Measurements from ENCODE around the gene ETV6.

Gene ETV6

GRCh38 chr12:11697670-11698387, 48.4 kb downstream of the ETV6 start:
- no peak for TF ChIP-seq CTCF (IDR thresholded peaks at IDR 0.05)

GRCh38 chr12:11698729-11699128, 49.3 kb downstream of the ETV6 start:
- no peak for TF ChIP-seq CTCF (IDR thresholded peaks at IDR 0.05)

GRCh38 chr12:11701433-11701832, 52.0 kb downstream of the ETV6 start:
- no peak for TF ChIP-seq CTCF (IDR thresholded peaks at IDR 0.05)

GRCh38 chr12:11702959-11703358, 53.5 kb downstream of the ETV6 start:
- TF ChIP-seq CTCF (IDR thresholded peaks at IDR 0.05): no peak

- no peak for TF ChIP-seq CTCF (IDR thresholded peaks at IDR 0.05)
Measured at GRCh38 chr12:11703378-11703777, 53.9 kb downstream of the ETV6 start.

- TF ChIP-seq CTCF (IDR thresholded peaks at IDR 0.05): no peak
Measured at GRCh38 chr12:11704089-11704488, 54.6 kb downstream of the ETV6 start.

- no peak for TF ChIP-seq CTCF (IDR thresholded peaks at IDR 0.05)
Measured at GRCh38 chr12:11705010-11705409, 55.5 kb downstream of the ETV6 start.
